Activated gamma-delta T cell treated with Interleukin-2 at 50 U/mL for 16 hours (primary cell): ENCODE measurements around the gene SOX12.

Source experiments
- DNase-seq: peaks from one replicate; pipeline ENCODE4 v3.0.0-alpha.2; 2020

The SOX12 gene

DNA sequence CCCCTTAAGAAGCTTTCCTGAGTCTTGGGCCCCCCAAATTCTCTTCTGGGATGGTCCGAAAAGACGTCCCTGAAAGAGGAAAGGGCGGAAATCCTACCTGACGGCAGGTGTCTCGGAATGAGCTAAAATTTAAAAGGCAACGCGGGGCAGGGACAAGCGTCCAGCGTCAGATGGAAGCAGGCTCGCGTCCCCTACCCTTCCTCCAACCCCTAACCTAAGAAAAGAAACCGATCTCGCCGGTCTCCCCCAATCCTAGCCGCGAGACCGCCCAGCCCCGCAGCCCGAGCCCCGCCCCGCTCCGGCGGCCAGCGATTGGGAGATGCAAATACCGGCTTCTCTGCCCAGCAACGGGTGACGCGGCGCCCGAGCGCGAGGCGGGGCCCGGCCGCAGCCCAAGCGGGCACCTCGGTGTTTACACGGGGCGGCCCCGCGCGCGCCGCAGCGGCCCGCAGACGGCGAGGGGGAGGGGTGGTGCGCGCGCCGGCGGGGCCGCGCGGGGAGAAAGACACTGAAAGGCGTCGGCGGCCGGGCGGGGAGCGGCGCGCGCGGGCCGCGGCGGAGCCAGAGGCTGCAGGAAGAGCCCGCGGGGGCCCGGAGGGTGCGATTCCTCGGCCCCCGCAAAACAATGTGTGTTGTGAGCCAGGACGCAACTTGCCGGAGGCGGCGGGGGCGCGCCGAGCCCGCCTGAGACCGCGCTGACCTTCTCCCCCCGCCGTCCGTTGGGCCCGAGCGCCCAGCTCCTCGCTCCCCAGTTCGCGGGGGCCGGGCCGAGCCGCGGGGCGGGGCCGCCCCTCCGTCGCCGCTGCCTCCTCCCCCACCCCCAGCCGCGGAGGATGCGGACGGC is at the start of gene SOX12:
Gene SOX12 (plus strand): TSS at position 508 of the 844 bp plus-strand sequence. CDS start 373 bp downstream, outside the sequence.
- peak; percentile 97 for DNase-seq

GRCh38 chr20:275791-276190 is 49.6 kb upstream of the SOX12 start:
- DNase-seq: no peak

DNA sequence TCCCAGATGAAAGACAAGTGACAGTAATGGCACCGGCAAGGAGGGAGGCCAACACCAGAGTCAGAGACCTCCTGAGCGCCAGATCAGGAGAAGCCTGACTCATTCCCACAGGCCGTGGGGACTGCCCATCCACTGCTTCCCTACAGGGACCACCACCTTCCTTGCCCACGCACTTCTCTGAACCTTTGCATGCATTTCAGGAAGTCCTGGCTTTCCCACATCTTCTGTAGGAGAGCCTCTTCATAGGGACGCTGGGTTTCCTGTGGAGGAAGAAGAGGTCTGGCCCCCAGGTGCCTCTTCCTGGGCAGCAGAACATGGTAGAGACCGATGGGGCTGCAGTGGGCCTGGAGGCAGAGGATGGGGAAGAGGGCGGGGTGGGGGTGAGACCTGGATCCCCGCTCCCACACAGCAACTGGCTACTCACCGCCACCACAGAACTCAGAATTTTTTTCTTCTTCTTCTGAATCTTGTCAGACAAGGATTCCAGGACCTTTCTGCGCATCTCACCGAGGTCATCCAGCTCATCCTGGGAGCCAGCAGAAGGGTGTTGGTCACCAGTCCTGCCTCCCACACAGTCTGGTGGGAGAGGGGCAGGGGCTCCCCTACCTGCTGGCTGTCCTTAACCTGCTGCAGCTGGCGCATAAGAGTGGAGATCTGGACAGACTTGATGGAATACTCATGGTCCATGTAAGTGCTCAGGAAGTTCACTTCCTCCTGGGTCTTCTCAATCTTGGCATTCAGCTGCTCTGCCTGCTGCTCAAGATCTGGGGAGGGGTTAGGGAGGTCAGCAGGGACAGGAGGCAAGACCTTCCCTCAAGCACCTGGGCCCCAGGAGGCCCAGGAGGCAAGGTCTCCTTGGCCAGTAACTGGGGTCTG is 48.5 kb upstream of the SOX12 start:
- DNase-seq: no peak

DNA sequence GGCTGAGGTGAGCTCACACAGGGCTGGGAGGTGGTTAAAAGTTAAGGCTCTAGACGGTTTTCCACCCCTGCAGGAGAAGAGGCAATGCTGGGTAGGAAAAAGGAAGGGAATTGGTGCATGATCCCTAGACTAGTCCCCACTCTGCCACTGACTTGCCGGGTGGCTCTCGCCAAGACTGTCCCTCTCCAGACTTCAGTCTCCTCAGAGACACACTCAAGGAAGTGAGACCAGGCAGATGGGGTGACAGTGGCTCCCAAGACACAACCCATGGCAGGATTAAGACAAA is 47.9 kb upstream of the SOX12 start:
- DNase-seq: no peak

DNA sequence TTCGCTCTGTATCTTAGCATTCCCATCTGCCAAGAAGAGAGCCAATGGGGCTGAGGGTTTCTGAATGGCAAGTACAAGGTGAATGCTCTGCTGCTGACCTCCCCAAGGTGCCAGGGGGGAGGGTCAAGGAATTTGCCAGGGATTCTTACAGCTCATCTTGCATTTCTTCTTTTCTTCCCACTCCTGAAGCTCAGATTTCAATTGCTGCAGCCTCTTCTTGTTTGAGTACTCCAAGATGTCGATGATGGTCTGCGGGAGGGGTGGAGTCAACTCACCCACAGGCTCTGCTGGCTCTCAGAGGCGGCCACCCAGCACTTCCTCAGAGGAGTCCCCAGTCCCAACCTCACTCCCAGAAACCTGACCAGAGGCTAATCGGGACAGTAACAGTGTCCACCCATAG is 47.2 kb upstream of the SOX12 start:
- DNase-seq: no peak

- DNase-seq: no peak
Observed at GRCh38 chr20:278607-279571, 46.5 kb upstream of the SOX12 start.

GRCh38 chr20:284172-284571 is 41.2 kb upstream of the SOX12 start:
- no peak for DNase-seq

- DNase-seq: no peak
Observed at GRCh38 chr20:286508-286907, 38.8 kb upstream of the SOX12 start.

DNA sequence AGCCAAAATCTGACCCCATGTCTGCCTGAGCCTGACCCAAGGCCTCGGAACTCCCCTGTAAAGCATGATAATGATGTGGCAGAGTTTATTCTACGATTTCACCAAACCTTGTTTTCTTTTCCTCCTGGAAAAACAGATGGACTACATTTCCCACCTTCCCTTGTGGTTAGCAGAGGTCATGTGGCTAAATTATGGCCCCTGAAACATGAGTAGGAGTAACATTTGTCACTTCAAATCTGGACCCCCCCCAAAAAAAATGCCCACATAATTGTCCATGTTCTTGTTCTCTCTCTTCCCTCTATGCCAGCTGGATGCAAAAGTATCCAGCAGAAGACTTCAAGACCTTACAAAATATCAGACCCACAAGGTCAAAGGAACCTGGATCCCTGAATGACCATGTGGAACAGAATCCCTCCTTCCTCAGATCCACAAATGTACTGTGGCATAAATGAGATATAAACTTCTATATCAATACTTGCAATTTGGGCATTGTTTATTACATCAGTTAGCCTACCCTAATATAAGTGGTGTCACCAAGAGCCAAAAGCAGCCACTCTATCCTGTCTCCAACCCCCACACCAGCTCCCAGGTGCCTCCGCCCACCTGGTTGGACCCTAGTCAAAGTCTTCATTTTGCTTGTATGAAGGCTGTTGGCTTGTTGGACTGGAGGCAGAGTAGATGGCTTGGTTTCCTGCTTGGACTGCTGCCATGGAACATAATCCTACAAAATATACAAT is 36.2 kb upstream of the SOX12 start:
- no peak for DNase-seq

DNA sequence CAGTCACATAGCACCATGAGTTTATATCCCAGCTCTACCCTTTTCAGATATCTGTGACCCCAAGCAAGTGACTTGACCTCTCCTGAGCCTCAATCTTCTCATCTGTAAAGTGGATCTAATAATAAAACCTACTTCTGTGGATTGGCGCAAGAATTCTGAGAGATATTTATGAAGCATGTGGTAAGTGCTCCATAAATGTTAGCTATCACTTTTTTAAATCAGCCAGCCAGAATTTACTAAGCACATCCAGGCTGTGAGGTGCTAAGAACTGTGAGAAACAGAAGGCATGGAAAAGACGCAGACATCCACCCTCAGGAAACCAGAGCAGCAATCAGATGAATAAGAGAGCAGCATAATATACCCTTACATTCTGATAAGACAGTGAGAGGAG is 35.7 kb upstream of the SOX12 start:
- no peak for DNase-seq

- peak; percentile 80 for DNase-seq
Observed at GRCh38 chr20:290084-290831, 35.1 kb upstream of the SOX12 start, which contains the start of gene C20orf96. Gene C20orf96, minus strand, starts transcription at chr20:290750. Its CDS starts 140 bp downstream, at chr20:290610.

- DNase-seq: no peak
Observed at GRCh38 chr20:294602-295001, 30.8 kb upstream of the SOX12 start.

DNA sequence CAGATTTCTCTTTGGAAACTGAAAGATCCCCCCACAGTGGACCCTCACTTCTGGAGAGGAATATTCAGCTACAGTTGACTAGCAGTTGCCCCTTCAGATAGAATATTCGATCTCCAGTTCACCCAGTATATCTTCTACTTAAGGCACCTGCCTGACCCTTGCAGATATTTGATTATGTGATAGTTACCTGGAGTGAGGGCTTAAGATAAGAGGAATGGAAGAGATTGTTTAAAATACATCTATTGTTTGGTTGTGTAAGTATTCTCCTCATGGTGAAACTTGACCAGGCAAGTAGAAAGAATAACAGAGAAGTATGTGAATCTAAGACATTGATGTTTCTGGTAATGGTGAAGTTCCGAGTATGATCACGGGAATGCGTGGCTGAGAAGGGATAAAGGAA is 29.5 kb upstream of the SOX12 start:
- no peak for DNase-seq

DNA sequence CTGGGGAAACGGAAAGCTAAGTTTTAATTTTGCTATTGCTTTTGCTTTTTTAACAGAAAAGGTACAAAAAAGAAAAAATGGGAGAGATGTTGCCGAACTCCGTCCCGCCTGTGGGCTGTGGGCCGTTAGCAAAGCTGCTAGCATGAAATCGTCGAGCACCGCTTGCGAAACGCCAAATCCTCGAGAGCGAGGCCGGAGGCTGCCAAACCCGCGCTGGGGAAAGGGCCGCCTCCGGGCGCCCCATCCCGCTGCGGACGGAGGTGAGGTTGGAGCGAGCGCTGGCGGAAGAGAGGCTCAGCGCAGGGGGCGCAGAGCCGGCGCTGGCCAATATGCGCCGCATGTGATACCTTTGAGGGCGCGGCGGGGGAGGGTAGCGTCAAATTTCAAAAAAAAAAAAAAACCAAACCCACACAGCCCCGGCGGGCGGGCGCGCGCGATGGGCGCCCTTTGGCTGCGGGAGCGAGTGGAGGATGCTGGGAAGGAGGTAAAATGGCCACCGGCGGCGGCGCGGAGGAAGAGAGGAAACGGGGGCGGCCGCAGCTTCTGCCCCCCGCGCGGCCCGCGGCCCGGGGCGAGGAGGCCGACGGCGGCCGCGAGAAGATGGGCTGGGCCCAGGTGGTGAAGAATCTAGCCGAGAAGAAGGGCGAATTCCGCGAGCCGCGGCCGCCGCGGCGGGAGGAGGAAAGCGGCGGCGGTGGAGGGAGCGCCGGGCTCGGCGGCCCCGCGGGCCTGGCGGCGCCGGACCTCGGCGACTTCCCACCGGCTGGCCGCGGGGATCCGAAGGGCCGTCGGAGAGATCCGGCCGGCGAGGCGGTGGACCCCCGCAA is 28.0 kb upstream of the SOX12 start, which contains the start of gene ZCCHC3:
Gene ZCCHC3 (plus strand): TSS at position 473 of the 827 bp plus-strand sequence. CDS start 17 bp downstream, at position 490.
- DNase-seq: peak; percentile 79

- peak; percentile 38 for DNase-seq
Observed at GRCh38 chr20:297925-298775, 27.2 kb upstream of the SOX12 start.

GRCh38 chr20:298776-299391 is 26.5 kb upstream of the SOX12 start:
- no peak for DNase-seq

GRCh38 chr20:300345-300990 is 24.9 kb upstream of the SOX12 start:
- no peak for DNase-seq
